HepG2 (cell line): ENCODE results near the gene NUP155. TPM values are rescaled to one million over a fixed set of nuclear protein-coding genes. Genes with fewer than 3 reads are reported as not detected.
A peak's percentile ranks its signal among the peaks of the same experiment; 100 is the strongest.

Source experiments
- ATF1 ChIP-seq: IDR thresholded peaks from 2 replicates; pipeline ENCODE4 v1.6.1; 2016; ENCODE audit warnings: mild to moderate bottlenecking, control low read depth
- IRX3 ChIP-seq: sonication (generic); formaldehyde crosslinking; IDR thresholded peaks from 2 replicates; pipeline ENCODE4 v1.8.1; 2023; ENCODE audit warnings: mild to moderate bottlenecking, low read depth, missing genetic modification reagents, borderline replicate concordance
- NFKB2 ChIP-seq: sonication (generic); formaldehyde crosslinking; IDR thresholded peaks from 2 replicates; pipeline ENCODE4 v1.4.0; 2020; ENCODE audit warnings: missing genetic modification reagents, borderline replicate concordance
- RFX5 ChIP-seq: IDR thresholded peaks from 2 replicates; pipeline ENCODE4 v1.6.1; 2011; ENCODE audit warnings: low read depth, low read length, improper control_type of control experiment
- SIX1 ChIP-seq: sonication (generic); formaldehyde crosslinking; IDR thresholded peaks from 2 replicates; pipeline ENCODE4 v1.4.0; 2020; ENCODE audit warnings: missing genetic modification reagents, borderline replicate concordance
- SMYD3 ChIP-seq: sonication (generic); formaldehyde crosslinking; IDR thresholded peaks from 2 replicates; pipeline ENCODE4 v1.8.1; 2023; ENCODE audit warnings: mild to moderate bottlenecking, missing genetic modification reagents
- SNAI1 ChIP-seq: sonication (generic); formaldehyde crosslinking; IDR thresholded peaks from 2 replicates; pipeline ENCODE4 v1.5.0; 2020; ENCODE audit warnings: mild to moderate bottlenecking, missing genetic modification reagents, borderline replicate concordance
- TCF12 ChIP-seq, 2 experiments: fragments of 450-650 bp in 1 of 2; sonication (generic) in 1 of 2; formaldehyde crosslinking in 1 of 2; IDR thresholded peaks; 2 replicates each; pipeline versions ENCODE4 v1.6.1 to v1.8.0; 2017 to 2022; ENCODE audit warnings: antibody characterized with exemption in 1 of 2, mild to moderate bottlenecking in 1 of 2, missing genetic modification reagents in 1 of 2, moderate library complexity in 1 of 2
- ZNF225 ChIP-seq: sonication (generic); formaldehyde crosslinking; IDR thresholded peaks from 2 replicates; pipeline ENCODE4 v1.4.0; 2020; ENCODE audit warnings: mild to moderate bottlenecking, missing genetic modification reagents
- ZNF3 ChIP-seq: IDR thresholded peaks from 2 replicates; pipeline ENCODE4 v1.7.0; 2017; ENCODE audit warnings: inconsistent platforms
- ZNF564 ChIP-seq: sonication (generic); formaldehyde crosslinking; IDR thresholded peaks from 2 replicates; pipeline ENCODE4 v1.8.1; 2023; ENCODE audit warnings: mild to moderate bottlenecking, missing genetic modification reagents
- ZNF614 ChIP-seq: IDR thresholded peaks from 2 replicates; pipeline ENCODE4 v1.6.1; 2018; ENCODE audit warnings: missing biosample characterization, missing genetic modification reagents, inconsistent platforms, borderline replicate concordance
- ZNF660 ChIP-seq: sonication (generic); formaldehyde crosslinking; IDR thresholded peaks from 2 replicates; pipeline ENCODE4 v1.5.1; 2020; ENCODE audit warnings: mild to moderate bottlenecking, low read depth, missing genetic modification reagents, borderline replicate concordance
- ZNF670 ChIP-seq: sonication (generic); formaldehyde crosslinking; IDR thresholded peaks from 2 replicates; pipeline ENCODE4 v1.8.0; 2022; ENCODE audit warnings: mild to moderate bottlenecking, missing genetic modification reagents, borderline replicate concordance
- ZSCAN22 ChIP-seq: sonication (generic); formaldehyde crosslinking; IDR thresholded peaks from 2 replicates; pipeline ENCODE4 v1.4.0; 2020; ENCODE audit warnings: mild to moderate bottlenecking, missing genetic modification reagents
- polyA plus RNA-seq, 8 experiments: library from polyadenylated mRNA; depleted of rRNA in 3 of 8; stranded (reverse) in 7 of 8; unstranded in 1 of 8; fragments of >200 nt; fragmentation: Illumina TruSeq in 4 of 8; extraction: Trizol in 4 of 8; gene quantifications; 2 replicates each; pipeline versions ENCODE4 v1.2.1 to v1.2.3, GENCODE V29; 2011 to 2016; ENCODE audit warnings: low read depth in 4 of 8, missing spikeins in 1 of 8, mixed read lengths in 1 of 8; ENCODE audit not compliant: insufficient read depth in 1 of 8
- total RNA-seq, 5 experiments: library from RNA; depleted of rRNA; stranded (reverse); fragments of >200 nt; fragmentation: Illumina TruSeq; extraction: Trizol; gene quantifications; 2 replicates each; pipeline ENCODE4 v1.2.3, GENCODE V29; 2016; ENCODE audit warnings: low read depth in 1 of 5
- TF ChIP-seq, protein P1 (sequence below): sonication (generic); formaldehyde crosslinking; IDR thresholded peaks from 2 replicates; pipeline ENCODE4 v1.5.0; 2020; ENCODE audit warnings: mild to moderate bottlenecking, missing genetic modification reagents
- TF ChIP-seq, protein P2 (sequence below): sonication (generic); formaldehyde crosslinking; IDR thresholded peaks from 2 replicates; pipeline ENCODE4 v1.8.0; 2022; ENCODE audit warnings: mild to moderate bottlenecking, missing genetic modification reagents; ENCODE audit not compliant: insufficient replicate concordance
- TF ChIP-seq, protein P3 (sequence below): IDR thresholded peaks from 2 replicates; pipeline ENCODE4 v1.6.1; 2016; ENCODE audit warnings: low read depth, borderline replicate concordance
- TF ChIP-seq, protein P4 (sequence below): sonication (generic); formaldehyde crosslinking; IDR thresholded peaks from 2 replicates; pipeline ENCODE4 v1.5.1; 2020; ENCODE audit warnings: missing genetic modification reagents, mild to moderate bottlenecking, borderline replicate concordance

Gene NUP155
- total and polyA plus RNA-seq, 2 of the 13 experiments (the other 11 are each of a cell fraction or from before 2014, with no cell fraction given): 13.0 to 57.4 TPM

DNA sequence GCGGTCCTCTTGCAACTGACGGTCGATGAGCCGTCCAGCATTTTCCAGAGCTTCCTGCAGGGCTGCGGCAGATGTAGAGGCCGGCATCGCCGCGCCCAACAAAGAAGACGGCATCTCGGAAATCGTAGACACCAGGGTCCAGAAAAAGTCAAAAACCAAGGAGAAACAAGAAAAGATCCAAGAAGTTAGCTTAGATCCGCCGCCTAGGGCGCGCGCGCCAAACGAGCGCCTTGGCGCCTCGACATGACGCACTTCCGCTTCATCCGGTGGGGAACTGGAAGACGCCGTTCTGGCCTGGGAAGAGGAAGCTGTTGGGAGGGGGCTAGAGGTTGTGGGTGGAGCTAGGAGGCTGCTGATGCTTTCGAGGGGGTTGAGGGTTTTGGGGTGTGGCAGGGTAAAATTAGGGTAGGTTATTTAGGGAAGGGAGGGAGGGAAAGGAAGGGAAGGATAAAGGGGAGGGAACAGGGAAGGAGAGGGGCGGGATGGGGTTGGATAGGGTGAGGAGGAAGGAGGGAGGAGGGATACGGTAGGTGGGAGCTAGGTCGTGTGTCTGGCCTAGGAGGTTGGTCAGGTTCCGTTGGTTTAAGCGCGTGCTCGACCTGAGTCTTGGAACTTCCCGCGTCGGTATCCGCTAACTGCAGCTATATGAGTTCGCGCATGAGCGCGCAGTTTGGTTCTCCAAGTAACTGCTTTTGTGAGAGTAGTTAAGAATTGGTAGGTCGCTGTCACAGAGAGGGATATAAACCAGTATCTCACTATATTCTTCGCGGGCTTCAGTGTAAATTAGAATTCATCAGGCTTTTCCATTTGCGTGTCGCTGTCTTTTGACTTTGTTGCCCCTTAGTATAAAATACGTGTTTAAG, at the start of gene NUP155 (continued):
- TF ChIP-seq ZNF225 (CRISPR knock-in tag) (no peak), RFX5 (no peak), SIX1 (CRISPR knock-in tag) (no peak), ZNF3 (no peak), SMYD3 (CRISPR knock-in tag) (peak; percentile 65; the same call in 1 of the 2 replicates), ZNF660 (CRISPR knock-in tag) (no peak), ZSCAN22 (no peak), SNAI1 (CRISPR knock-in tag) (no peak), TCF12 (IDR thresholded peaks at IDR 0.05) (no peak), TCF12 (CRISPR knock-in tag; IDR thresholded peaks at IDR 0.05) (no peak), ZNF670 (CRISPR knock-in tag) (no peak), ZNF614 (CRISPR knock-in tag) (peak; percentile 50; the same call in 1 of the 2 replicates), NFKB2 (CRISPR knock-in tag) (peak; percentile 26; the same call in 1 of the 2 replicates), ATF1 (peak; percentile 99), IRX3 (CRISPR knock-in tag) (no peak), ZNF564 (no peak)
- TF ChIP-seq, protein P1, sequence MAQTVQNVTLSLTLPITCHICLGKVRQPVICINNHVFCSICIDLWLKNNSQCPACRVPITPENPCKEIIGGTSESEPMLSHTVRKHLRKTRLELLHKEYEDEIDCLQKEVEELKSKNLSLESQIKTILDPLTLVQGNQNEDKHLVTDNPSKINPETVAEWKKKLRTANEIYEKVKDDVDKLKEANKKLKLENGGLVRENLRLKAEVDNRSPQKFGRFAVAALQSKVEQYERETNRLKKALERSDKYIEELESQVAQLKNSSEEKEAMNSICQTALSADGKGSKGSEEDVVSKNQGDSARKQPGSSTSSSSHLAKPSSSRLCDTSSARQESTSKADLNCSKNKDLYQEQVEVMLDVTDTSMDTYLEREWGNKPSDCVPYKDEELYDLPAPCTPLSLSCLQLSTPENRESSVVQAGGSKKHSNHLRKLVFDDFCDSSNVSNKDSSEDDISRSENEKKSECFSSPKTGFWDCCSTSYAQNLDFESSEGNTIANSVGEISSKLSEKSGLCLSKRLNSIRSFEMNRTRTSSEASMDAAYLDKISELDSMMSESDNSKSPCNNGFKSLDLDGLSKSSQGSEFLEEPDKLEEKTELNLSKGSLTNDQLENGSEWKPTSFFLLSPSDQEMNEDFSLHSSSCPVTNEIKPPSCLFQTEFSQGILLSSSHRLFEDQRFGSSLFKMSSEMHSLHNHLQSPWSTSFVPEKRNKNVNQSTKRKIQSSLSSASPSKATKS (CRISPR knock-in tag): 0 out of 2 replicates have a peak, but pooled peaks have one; percentile 54
- TF ChIP-seq, protein P2, sequence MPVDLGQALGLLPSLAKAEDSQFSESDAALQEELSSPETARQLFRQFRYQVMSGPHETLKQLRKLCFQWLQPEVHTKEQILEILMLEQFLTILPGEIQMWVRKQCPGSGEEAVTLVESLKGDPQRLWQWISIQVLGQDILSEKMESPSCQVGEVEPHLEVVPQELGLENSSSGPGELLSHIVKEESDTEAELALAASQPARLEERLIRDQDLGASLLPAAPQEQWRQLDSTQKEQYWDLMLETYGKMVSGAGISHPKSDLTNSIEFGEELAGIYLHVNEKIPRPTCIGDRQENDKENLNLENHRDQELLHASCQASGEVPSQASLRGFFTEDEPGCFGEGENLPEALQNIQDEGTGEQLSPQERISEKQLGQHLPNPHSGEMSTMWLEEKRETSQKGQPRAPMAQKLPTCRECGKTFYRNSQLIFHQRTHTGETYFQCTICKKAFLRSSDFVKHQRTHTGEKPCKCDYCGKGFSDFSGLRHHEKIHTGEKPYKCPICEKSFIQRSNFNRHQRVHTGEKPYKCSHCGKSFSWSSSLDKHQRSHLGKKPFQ (CRISPR knock-in tag): peak; percentile 33
- TF ChIP-seq, protein P3, sequence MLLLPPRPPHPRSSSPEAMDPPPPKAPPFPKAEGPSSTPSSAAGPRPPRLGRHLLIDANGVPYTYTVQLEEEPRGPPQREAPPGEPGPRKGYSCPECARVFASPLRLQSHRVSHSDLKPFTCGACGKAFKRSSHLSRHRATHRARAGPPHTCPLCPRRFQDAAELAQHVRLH (CRISPR knock-in tag): no peak
- TF ChIP-seq, protein P4, sequence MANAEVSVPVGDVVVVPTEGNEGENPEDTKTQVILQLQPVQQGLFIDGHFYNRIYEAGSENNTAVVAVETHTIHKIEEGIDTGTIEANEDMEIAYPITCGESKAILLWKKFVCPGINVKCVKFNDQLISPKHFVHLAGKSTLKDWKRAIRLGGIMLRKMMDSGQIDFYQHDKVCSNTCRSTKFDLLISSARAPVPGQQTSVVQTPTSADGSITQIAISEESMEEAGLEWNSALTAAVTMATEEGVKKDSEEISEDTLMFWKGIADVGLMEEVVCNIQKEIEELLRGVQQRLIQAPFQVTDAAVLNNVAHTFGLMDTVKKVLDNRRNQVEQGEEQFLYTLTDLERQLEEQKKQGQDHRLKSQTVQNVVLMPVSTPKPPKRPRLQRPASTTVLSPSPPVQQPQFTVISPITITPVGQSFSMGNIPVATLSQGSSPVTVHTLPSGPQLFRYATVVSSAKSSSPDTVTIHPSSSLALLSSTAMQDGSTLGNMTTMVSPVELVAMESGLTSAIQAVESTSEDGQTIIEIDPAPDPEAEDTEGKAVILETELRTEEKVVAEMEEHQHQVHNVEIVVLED: peak; percentile 82
